HCEC 1CT (cell line): Measurements from ENCODE around the gene SERINC1.
A peak's percentile ranks its signal among the peaks of the same experiment; 100 is the strongest.
"Not testable (repeated sequence)": the region's sequence is repeated elsewhere in the genome, so short reads cannot be mapped to it uniquely, and the experiment has no call there.

Experiments used
- DNase-seq: peaks from one replicate; pipeline ENCODE4 v3.0.0-alpha.2; 2017

The SERINC1 gene

GRCh38 chr6:122471107-122472021 is at the start of gene SERINC1:
Gene SERINC1 (minus strand): TSS chr6:122471807. CDS start chr6:122471737, 70 bp downstream.
- DNase-seq: peak; percentile 93

GRCh38 chr6:122511193-122511924 is 39.8 kb upstream of the SERINC1 start:
- DNase-seq: no peak

GRCh38 chr6:122505170-122505569 is 33.6 kb upstream of the SERINC1 start:
- not testable (repeated sequence) for DNase-seq

- no peak for DNase-seq
Observed at GRCh38 chr6:122501475-122501874, 29.9 kb upstream of the SERINC1 start.

GRCh38 chr6:122495612-122496011 is 24.0 kb upstream of the SERINC1 start:
- no peak for DNase-seq

GRCh38 chr6:122494665-122495272 is 23.2 kb upstream of the SERINC1 start:
- DNase-seq: no peak

GRCh38 chr6:122491919-122492555 is 20.4 kb upstream of the SERINC1 start:
- peak; percentile 65 for DNase-seq

GRCh38 chr6:122490607-122491006 is 19.0 kb upstream of the SERINC1 start:
- no peak for DNase-seq

- no peak for DNase-seq
Observed at GRCh38 chr6:122484760-122485159, 13.2 kb upstream of the SERINC1 start.

GRCh38 chr6:122482750-122483080 is 11.1 kb upstream of the SERINC1 start:
- no peak for DNase-seq

GRCh38 chr6:122476131-122476530 is 4.5 kb upstream of the SERINC1 start:
- DNase-seq: peak; percentile 51

- no peak for DNase-seq
Observed at GRCh38 chr6:122472022-122472340, 374 bp upstream of the SERINC1 start.

- no peak for DNase-seq
Observed at GRCh38 chr6:122461885-122462284, 9.7 kb downstream of the SERINC1 start.

- DNase-seq: not testable (repeated sequence)
Observed at GRCh38 chr6:122459865-122460416, 11.7 kb downstream of the SERINC1 start.

GRCh38 chr6:122459240-122459639 is 12.4 kb downstream of the SERINC1 start:
- DNase-seq: no peak

- no peak for DNase-seq
Observed at GRCh38 chr6:122458087-122458486, 13.5 kb downstream of the SERINC1 start.

- not testable (repeated sequence) for DNase-seq
Observed at GRCh38 chr6:122455116-122455515, 16.5 kb downstream of the SERINC1 start.

GRCh38 chr6:122454673-122455072 is 16.9 kb downstream of the SERINC1 start:
- DNase-seq: no peak

- DNase-seq: no peak
Observed at GRCh38 chr6:122452509-122452908, 19.1 kb downstream of the SERINC1 start.

GRCh38 chr6:122449069-122449468 is 22.5 kb downstream of the SERINC1 start:
- DNase-seq: no peak

GRCh38 chr6:122445274-122445673 is 26.3 kb downstream of the SERINC1 start:
- no peak for DNase-seq

- DNase-seq: no peak
Observed at GRCh38 chr6:122438975-122439374, 32.6 kb downstream of the SERINC1 start.

- DNase-seq: peak; percentile 26
Observed at GRCh38 chr6:122432816-122433215, 38.8 kb downstream of the SERINC1 start.
